GM10847 (cell line): ENCODE measurements around the gene SLC16A8.

Experiments used
- POLR2A ChIP-seq: IDR thresholded peaks from 2 replicates; pipeline ENCODE4 v1.6.1; 2011; ENCODE audit not compliant: insufficient read length; ENCODE audit errors: extremely low read depth

Gene SLC16A8

GRCh38 chr22:38035530-38035885, 48.5 kb downstream of the SLC16A8 start:
- TF ChIP-seq POLR2A, result no peak

- no peak for TF ChIP-seq POLR2A
Measured at GRCh38 chr22:38034884-38035529, 49.0 kb downstream of the SLC16A8 start.

- TF ChIP-seq POLR2A, result no peak
Measured at GRCh38 chr22:38034278-38034882, 49.6 kb downstream of the SLC16A8 start.

GRCh38 chr22:38033522-38034277, 50.3 kb downstream of the SLC16A8 start:
- no peak for TF ChIP-seq POLR2A

- TF ChIP-seq POLR2A, result no peak
Measured at GRCh38 chr22:38032681-38033521, 51.1 kb downstream of the SLC16A8 start.

GRCh38 chr22:38031491-38031890, 52.5 kb downstream of the SLC16A8 start:
- no peak for TF ChIP-seq POLR2A

GRCh38 chr22:38030311-38031133, 53.5 kb downstream of the SLC16A8 start:
- TF ChIP-seq POLR2A, result no peak

DNA sequence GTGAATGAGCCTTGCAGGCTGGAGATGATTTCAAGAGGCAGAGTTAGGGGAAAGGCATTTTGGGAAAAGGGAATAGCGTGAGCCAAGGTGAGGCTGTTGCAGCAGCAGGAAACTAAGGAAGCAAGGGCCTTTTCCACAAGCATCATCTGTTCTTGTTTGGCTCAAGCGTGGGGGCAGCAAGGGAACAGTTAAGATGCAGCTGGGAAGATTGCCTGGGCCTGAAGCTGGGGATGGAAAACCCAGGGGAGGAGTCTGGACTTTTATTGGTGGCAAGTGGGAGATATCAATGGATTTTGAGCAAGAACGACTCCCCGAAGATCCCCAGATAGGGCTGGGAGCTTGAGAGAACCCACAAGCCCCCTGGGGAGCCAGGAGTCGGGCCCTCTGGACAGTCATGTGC, 54.1 kb downstream of the SLC16A8 start:
- no peak for TF ChIP-seq POLR2A

- no peak for TF ChIP-seq POLR2A
Measured at GRCh38 chr22:38029370-38029769, 54.6 kb downstream of the SLC16A8 start.

DNA sequence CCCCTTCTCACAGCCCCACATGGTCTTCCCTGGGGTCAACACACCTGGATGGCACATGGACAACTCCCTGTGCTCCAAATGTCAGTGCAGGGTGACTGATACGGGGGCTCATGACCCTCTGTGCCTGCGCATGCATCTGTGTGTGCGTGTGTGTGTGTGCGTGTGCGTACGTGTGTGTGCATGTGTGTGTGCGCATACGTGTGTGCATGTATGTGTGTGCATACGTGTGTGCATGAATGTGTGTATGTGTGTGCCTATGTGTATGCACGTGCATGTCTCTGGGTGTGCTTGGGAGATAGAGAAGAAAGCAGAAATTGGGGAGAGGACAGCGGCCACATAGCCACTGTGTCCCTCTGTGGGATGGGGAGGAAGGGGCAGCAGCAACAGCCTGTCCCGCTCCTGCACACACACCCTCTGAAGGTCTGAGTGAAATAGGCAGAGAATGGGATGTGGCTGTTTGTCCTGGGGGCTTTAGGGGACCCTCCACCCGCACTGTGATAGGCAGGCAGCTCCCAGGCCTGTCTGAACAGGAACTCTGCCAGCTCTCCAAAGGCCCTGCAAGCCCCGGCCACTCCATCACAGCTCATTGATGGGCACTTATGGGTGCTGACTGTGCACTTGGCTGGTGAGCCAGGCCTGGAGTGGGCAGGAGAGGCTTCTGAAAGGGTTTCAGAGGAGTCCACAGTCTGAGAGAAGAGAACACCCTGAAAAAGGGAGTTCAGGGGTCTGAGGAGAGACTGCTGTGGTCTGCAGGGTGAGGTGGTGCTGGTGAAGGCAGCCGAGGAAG, 55.4 kb downstream of the SLC16A8 start:
- no peak for TF ChIP-seq POLR2A
